ENCODE results near the gene FBL. TPM values are rescaled to one million over a fixed set of nuclear protein-coding genes. Genes with fewer than 3 reads are reported as not detected.
"Not testable (repeated sequence)": the region's sequence is repeated elsewhere in the genome, so short reads cannot be mapped to it uniquely, and the experiment has no call there.

FBL gene
- total RNA-seq, 2 donors from 2014 or later: 482 to 499 TPM

GRCh38 chr19:39882645-39883044 lies 36.5 kb upstream of the FBL start:
- not testable (repeated sequence) for ATAC-seq (replicated peaks in 1 of 2); DNase-seq; H3K9me3 Mint-ChIP-seq

GRCh38 chr19:39881495-39882110 lies 35.4 kb upstream of the FBL start:
- peak; percentile 47 to 54 for DNase-seq
- not testable (repeated sequence) for H3K9me3 Mint-ChIP-seq; H3K27ac Mint-ChIP-seq; H3K36me3 Mint-ChIP-seq (ENCODE audit: insufficient read depth in 2 of 2); H3K4me1 Mint-ChIP-seq (ENCODE audit: low read depth); H3K27me3 Mint-ChIP-seq (ENCODE audit: low read depth); H3K4me3 Mint-ChIP-seq
- ATAC-seq (replicated peaks in 1 of 2): peak; percentile 75 to 79

More at GRCh38 chr19:39882645-39883044, 36.5 kb upstream of the FBL start:
- not testable (repeated sequence) for H3K4me3 Mint-ChIP-seq; H3K4me1 Mint-ChIP-seq (ENCODE audit: low read depth); H3K36me3 Mint-ChIP-seq (ENCODE audit: insufficient read depth in 2 of 2); H3K27me3 Mint-ChIP-seq (ENCODE audit: low read depth); H3K27ac Mint-ChIP-seq

- H3K4me3 Mint-ChIP-seq; H3K4me1 Mint-ChIP-seq (ENCODE audit: low read depth); ATAC-seq (replicated peaks in 1 of 2); H3K36me3 Mint-ChIP-seq (ENCODE audit: insufficient read depth in 2 of 2); H3K27ac Mint-ChIP-seq; H3K27me3 Mint-ChIP-seq (ENCODE audit: low read depth); H3K9me3 Mint-ChIP-seq; DNase-seq: not testable (repeated sequence)
These were observed 34.1 kb upstream of the FBL start for GRCh38 chr19:39880241-39880640.

DNA sequence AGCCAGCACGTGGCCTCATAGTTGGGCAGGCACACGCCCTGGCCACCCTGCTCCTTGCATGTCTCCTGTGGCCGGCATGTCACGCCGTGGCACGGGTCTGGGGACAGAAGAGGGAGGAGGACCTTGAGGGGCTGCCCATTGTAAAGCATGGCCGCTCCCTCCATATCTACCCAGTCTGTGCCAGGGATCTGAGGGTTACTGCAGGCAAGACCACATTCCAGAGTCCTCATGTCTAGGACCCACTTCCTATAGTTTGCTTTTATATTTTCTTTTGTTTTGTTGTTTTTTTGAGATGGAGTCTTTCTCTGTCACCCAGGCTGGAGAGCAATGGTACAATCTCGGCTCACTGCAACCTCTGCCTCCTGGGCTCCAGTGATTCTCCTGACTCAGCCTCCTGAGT lies 33.6 kb upstream of the FBL start:
- not testable (repeated sequence) for H3K27me3 Mint-ChIP-seq (ENCODE audit: low read depth); H3K9me3 Mint-ChIP-seq; H3K4me1 Mint-ChIP-seq (ENCODE audit: low read depth); H3K36me3 Mint-ChIP-seq (ENCODE audit: insufficient read depth in 2 of 2); H3K27ac Mint-ChIP-seq; H3K4me3 Mint-ChIP-seq; ATAC-seq (replicated peaks in 1 of 2); DNase-seq

DNA sequence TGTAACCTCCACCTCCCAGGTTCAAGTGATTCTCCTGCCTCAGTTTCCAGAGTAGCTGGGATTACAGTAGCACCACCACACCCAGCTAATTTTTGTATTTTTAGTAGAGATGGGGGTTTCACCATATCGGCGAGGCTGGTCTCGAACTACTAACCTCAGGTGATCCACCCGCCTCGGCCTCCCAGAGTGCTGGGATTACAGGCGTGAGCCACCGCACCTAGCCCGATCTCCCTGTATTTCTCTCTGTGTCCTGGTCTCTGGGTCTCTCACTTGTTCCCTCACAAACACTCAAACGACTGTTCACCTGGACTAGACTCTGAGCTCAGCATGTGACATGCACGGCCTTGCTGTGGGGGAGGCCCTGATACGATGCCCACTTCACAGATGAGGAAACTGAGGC lies 32.7 kb upstream of the FBL start:
- H3K36me3 Mint-ChIP-seq (ENCODE audit: insufficient read depth in 2 of 2); H3K4me1 Mint-ChIP-seq (ENCODE audit: low read depth); ATAC-seq (replicated peaks in 1 of 2); H3K4me3 Mint-ChIP-seq; H3K27me3 Mint-ChIP-seq (ENCODE audit: low read depth); H3K9me3 Mint-ChIP-seq; H3K27ac Mint-ChIP-seq; DNase-seq: not testable (repeated sequence)

DNA sequence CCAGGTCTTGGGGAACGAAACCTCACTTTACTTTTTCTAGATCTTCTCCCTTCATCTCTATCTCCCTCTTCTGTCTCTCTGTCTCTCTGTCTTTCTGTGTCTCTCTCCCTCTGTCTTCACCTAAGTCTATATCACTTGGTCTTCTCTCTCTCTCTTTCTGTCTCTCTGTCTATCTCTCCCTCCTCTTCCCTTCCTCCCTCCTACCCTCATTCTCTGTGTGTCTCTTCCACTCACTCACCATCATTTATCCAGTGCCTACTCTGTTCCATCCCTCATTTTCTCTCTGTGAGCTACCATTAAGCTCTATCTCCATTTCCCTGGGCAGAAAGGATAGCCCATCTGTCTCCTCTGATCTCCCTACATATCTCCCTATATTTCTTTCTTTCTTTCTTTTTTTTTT lies 32.2 kb upstream of the FBL start:
- H3K4me3 Mint-ChIP-seq: no peak overlapping the region
- H3K27me3 Mint-ChIP-seq (ENCODE audit: low read depth): no peaks in the 10 kb centered on the region
- H3K4me1 Mint-ChIP-seq (ENCODE audit: low read depth): no peaks in the 10 kb centered on the region
- no peak overlapping the region for H3K27ac Mint-ChIP-seq
- ATAC-seq (replicated peaks in 1 of 2) (no peak), DNase-seq (no peak)
- no peaks in the 10 kb centered on the region for H3K9me3 Mint-ChIP-seq
- H3K36me3 Mint-ChIP-seq (ENCODE audit: insufficient read depth in 2 of 2): no peaks in the 10 kb centered on the region

GRCh38 chr19:39877982-39878381 lies 31.8 kb upstream of the FBL start:
- H3K9me3 Mint-ChIP-seq; H3K27ac Mint-ChIP-seq; H3K36me3 Mint-ChIP-seq (ENCODE audit: insufficient read depth in 2 of 2); ATAC-seq (replicated peaks in 1 of 2); DNase-seq; H3K4me1 Mint-ChIP-seq (ENCODE audit: low read depth); H3K4me3 Mint-ChIP-seq; H3K27me3 Mint-ChIP-seq (ENCODE audit: low read depth): not testable (repeated sequence)

- H3K4me3 Mint-ChIP-seq; H3K36me3 Mint-ChIP-seq (ENCODE audit: insufficient read depth in 2 of 2); H3K27me3 Mint-ChIP-seq (ENCODE audit: low read depth): not testable (repeated sequence)
These were observed 31.3 kb upstream of the FBL start for GRCh38 chr19:39877488-39877887.

GRCh38 chr19:39876486-39876885 lies 30.3 kb upstream of the FBL start:
- H3K4me1 Mint-ChIP-seq (ENCODE audit: low read depth): not testable (repeated sequence)

More at GRCh38 chr19:39877488-39877887, 31.3 kb upstream of the FBL start:
- ATAC-seq (replicated peaks in 1 of 2) (peak; percentile 27 to 34), DNase-seq (peak; percentile 28 to 34)
- H3K4me1 Mint-ChIP-seq (ENCODE audit: low read depth); H3K9me3 Mint-ChIP-seq: not testable (repeated sequence)
- peak overlapping the region; percentile 6 for H3K27ac Mint-ChIP-seq

DNA sequence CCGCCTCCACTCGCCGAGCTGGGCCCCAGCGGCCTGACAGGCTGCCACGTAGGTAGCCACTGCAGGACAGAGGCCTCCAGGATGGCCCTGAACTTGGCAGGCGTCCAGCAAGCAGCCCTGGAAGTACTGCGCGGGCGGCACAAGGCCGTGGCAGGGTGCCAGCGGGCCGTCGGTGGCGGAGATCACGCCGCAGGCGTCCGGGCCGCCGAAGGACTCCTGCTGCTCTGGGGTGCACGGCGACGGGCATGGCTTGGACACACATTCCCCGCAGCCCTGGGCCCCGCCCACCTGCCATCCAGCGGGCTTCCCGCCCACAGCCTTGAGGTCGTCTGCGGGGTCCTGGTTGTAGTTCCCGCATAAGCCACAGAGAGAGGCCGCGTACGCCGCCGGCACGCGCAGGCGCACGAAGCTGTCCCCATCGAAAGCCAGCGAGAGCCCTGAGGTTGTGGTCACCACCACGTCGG lies 29.3 kb upstream of the FBL start:
- ATAC-seq (replicated peaks in 1 of 2); H3K4me1 Mint-ChIP-seq (ENCODE audit: low read depth); H3K4me3 Mint-ChIP-seq; H3K27me3 Mint-ChIP-seq (ENCODE audit: low read depth); H3K36me3 Mint-ChIP-seq (ENCODE audit: insufficient read depth in 2 of 2); DNase-seq; H3K9me3 Mint-ChIP-seq; H3K27ac Mint-ChIP-seq: not testable (repeated sequence)

More at GRCh38 chr19:39876486-39876885, 30.3 kb upstream of the FBL start:
- not testable (repeated sequence) for H3K27ac Mint-ChIP-seq; H3K36me3 Mint-ChIP-seq (ENCODE audit: insufficient read depth in 2 of 2); H3K4me3 Mint-ChIP-seq; ATAC-seq (replicated peaks in 1 of 2); DNase-seq; H3K27me3 Mint-ChIP-seq (ENCODE audit: low read depth); H3K9me3 Mint-ChIP-seq

- DNase-seq: no peak
- Mint-ChIP-seq H3K4me3 (no peak overlapping the region), H3K36me3 (ENCODE audit: insufficient read depth in 2 of 2) (no peaks in the 10 kb centered on the region), H3K27me3 (ENCODE audit: low read depth) (no peaks in the 10 kb centered on the region), H3K4me1 (ENCODE audit: low read depth) (no peaks in the 10 kb centered on the region), H3K9me3 (no peaks in the 10 kb centered on the region), H3K27ac (no peak overlapping the region)
- no peak for ATAC-seq (replicated peaks in 1 of 2)
These were observed 28.2 kb upstream of the FBL start for GRCh38 chr19:39874404-39874803.

- Mint-ChIP-seq H3K9me3 (no peaks in the 10 kb centered on the region), H3K27ac (no peak overlapping the region), H3K4me3 (no peak overlapping the region), H3K4me1 (ENCODE audit: low read depth) (no peaks in the 10 kb centered on the region), H3K27me3 (ENCODE audit: low read depth) (no peaks in the 10 kb centered on the region), H3K36me3 (ENCODE audit: insufficient read depth in 2 of 2) (no peaks in the 10 kb centered on the region)
- ATAC-seq (replicated peaks in 1 of 2): no peak
- no peak for DNase-seq
These were observed 27.2 kb upstream of the FBL start for GRCh38 chr19:39873385-39873784.

GRCh38 chr19:39871886-39872866 lies 26.0 kb upstream of the FBL start:
- Mint-ChIP-seq H3K9me3 (no peaks in the 10 kb centered on the region), H3K27me3 (ENCODE audit: low read depth) (no peaks in the 10 kb centered on the region), H3K36me3 (ENCODE audit: insufficient read depth in 2 of 2) (no peaks in the 10 kb centered on the region), H3K4me3 (no peak overlapping the region), H3K4me1 (ENCODE audit: low read depth) (no peaks in the 10 kb centered on the region), H3K27ac (no peak overlapping the region)
- no peak for ATAC-seq (replicated peaks in 1 of 2)
- DNase-seq: no peak

Measured in activated T-cell treated with anti-CD3 and anti-CD28 coated beads, Interleukin-2, amount 50 U/mL, for 72 hours (primary cell).